ENCODE data around the gene GALM. TPM values are rescaled to one million over a fixed set of nuclear protein-coding genes. Genes with fewer than 3 reads are reported as not detected.
A peak's percentile ranks its signal among the peaks of the same experiment; 100 is the strongest.
"Not testable (repeated sequence)": the region's sequence is repeated elsewhere in the genome, so short reads cannot be mapped to it uniquely, and the experiment has no call there.

GALM gene
- total RNA-seq, 6 experiments from 2014 or later: 26.2 to 47.9 (median 36.7) TPM

GRCh38 chr2:38676681-38677080, 10.8 kb downstream of the GALM start:
- TF ChIP-seq POLR2A (IDR thresholded peaks at IDR 0.05): no peak
- TF ChIP-seq CTCF (IDR thresholded peaks at IDR 0.05): no peak
- 87% methylated on average over 5 of the region's 6 CpGs for WGBS (ENCODE audit: insufficient coverage, low coverage, low lambda C conversion rate, missing lambda C conversion rate)
- Histone ChIP-seq H3K4me3 (no peak overlapping the region), H3K27me3 (no peaks in the 10 kb centered on the region), H3K9me3 (no peaks in the 10 kb centered on the region), H3K27ac (peak overlapping the region in 1 of 3 donors; percentile 35), H3K4me1 (peaks cover 0 to 22% (median 7%) of the 10 kb centered on the region in 4 donors), H3K36me3 (peaks cover 3 to 42% (median 22%) of the 10 kb centered on the region in 4 donors)
- DNase-seq: no peak
- no peak for ATAC-seq
- intact Hi-C loops (cut with DNase I): no loop called here

- intact Hi-C loops (cut with DNase I): not testable (repeated sequence)
- H3K36me3 ChIP-seq: peaks cover 3 to 45% (median 23%) of the 10 kb centered on the region in 4 donors
- WGBS (ENCODE audit: insufficient coverage, low coverage, low lambda C conversion rate, missing lambda C conversion rate): 94% methylated on average over 3 of the region's 5 CpGs
These were observed 15.0 kb downstream of the GALM start for GRCh38 chr2:38680868-38681267.

GRCh38 chr2:38682008-38682575, 16.2 kb downstream of the GALM start:
- no peak for DNase-seq
- TF ChIP-seq POLR2A (IDR thresholded peaks at IDR 0.05): no peak
- no peak for TF ChIP-seq CTCF (IDR thresholded peaks at IDR 0.05)
- 94% methylated on average over 2 of the region's 2 CpGs for WGBS (ENCODE audit: insufficient coverage, low coverage, low lambda C conversion rate, missing lambda C conversion rate)
- H3K4me3 ChIP-seq: no peak overlapping the region
- no peaks in the 10 kb centered on the region for H3K27me3 ChIP-seq
- H3K9me3 ChIP-seq: no peaks in the 10 kb centered on the region
- ATAC-seq: no peak
- peaks cover 3 to 37% (median 14%) of the 10 kb centered on the region in 4 donors for H3K36me3 ChIP-seq
- intact Hi-C loops (cut with DNase I): no loop called here
- peaks cover 0 to 24% (median 11%) of the 10 kb centered on the region in 4 donors for H3K4me1 ChIP-seq
- no peak overlapping the region for H3K27ac ChIP-seq

More at GRCh38 chr2:38680868-38681267, 15.0 kb downstream of the GALM start:
- not testable (repeated sequence) for H3K4me3 ChIP-seq, DNase-seq, ATAC-seq, H3K27me3 ChIP-seq, H3K27ac ChIP-seq, H3K9me3 ChIP-seq
- peaks cover 0 to 26% (median 12%) of the 10 kb centered on the region in 4 donors for H3K4me1 ChIP-seq

GRCh38 chr2:38682620-38683019, 16.7 kb downstream of the GALM start:
- H3K27me3 ChIP-seq; intact Hi-C loops (cut with DNase I); H3K4me3 ChIP-seq; H3K9me3 ChIP-seq; ATAC-seq; H3K27ac ChIP-seq; DNase-seq: not testable (repeated sequence)
- 88% methylated on average over 10 of the region's 10 CpGs for WGBS (ENCODE audit: insufficient coverage, low coverage, low lambda C conversion rate, missing lambda C conversion rate)
- peaks cover 0 to 19% (median 8%) of the 10 kb centered on the region in 4 donors for H3K4me1 ChIP-seq
- H3K36me3 ChIP-seq: peaks cover 3 to 34% (median 14%) of the 10 kb centered on the region in 4 donors

GRCh38 chr2:38683766-38684165, 17.9 kb downstream of the GALM start:
- WGBS (ENCODE audit: insufficient coverage, low coverage, low lambda C conversion rate, missing lambda C conversion rate): 95% methylated on average over 7 of the region's 7 CpGs
- intact Hi-C loops (cut with DNase I): no loop called here
- no peaks in the 10 kb centered on the region for H3K9me3 ChIP-seq
- ATAC-seq: no peak
- peaks cover 3 to 33% (median 14%) of the 10 kb centered on the region in 4 donors for H3K36me3 ChIP-seq
- no peak overlapping the region for H3K4me3 ChIP-seq
- H3K27me3 ChIP-seq: no peaks in the 10 kb centered on the region
- peaks cover 0 to 18% (median 6%) of the 10 kb centered on the region in 4 donors for H3K4me1 ChIP-seq
- no peak overlapping the region for H3K27ac ChIP-seq
- DNase-seq: no peak
- TF ChIP-seq CTCF (IDR thresholded peaks at IDR 0.05) (no peak), POLR2A (IDR thresholded peaks at IDR 0.05) (no peak)

Measured in right lobe of liver (tissue), 6 donors.